ENCODE data around the gene SLC43A2. TPM values are rescaled to one million over a fixed set of nuclear protein-coding genes. Genes with fewer than 3 reads are reported as not detected.

Gene SLC43A2
- total and polyA plus RNA-seq, 2 of the 13 experiments (the other 11 are each of a cell fraction or from before 2014, with no cell fraction given): 7.3 to 20.0 TPM

GRCh38 chr17:1627982-1628855 lies at the start of gene SLC43A2 (continued):
- TF ChIP-seq, protein P1, sequence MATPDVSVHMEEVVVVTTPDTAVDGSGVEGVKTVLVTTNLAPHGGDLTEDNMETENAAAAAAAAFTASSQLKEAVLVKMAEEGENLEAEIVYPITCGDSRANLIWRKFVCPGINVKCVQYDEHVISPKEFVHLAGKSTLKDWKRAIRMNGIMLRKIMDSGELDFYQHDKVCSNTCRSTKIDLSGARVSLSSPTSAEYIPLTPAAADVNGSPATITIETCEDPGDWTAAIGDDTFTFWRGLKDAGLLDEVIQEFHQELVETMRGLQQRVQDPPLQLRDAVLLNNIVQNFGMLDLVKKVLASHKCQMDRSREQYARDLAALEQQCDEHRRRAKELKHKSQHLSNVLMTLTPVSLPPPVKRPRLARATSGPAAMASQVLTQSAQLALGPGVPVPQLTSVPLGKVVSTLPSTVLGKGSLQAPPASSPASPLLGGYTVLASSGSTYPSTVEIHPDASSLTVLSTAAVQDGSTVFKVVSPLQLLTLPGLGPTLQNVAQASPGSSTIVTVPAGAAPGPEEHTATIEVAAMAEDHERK (CRISPR knock-in tag; IDR thresholded peaks at IDR 0.05; ENCODE audit: low read depth): no peak
- TF ChIP-seq EZH2 (conservative IDR thresholded peaks at IDR 0.05; ENCODE audit: low read depth, low read length) (no peak), ZNF33A (CRISPR knock-in tag; IDR thresholded peaks at IDR 0.05; ENCODE audit: borderline replicate concordance) (no peak), RFXAP (CRISPR knock-in tag; IDR thresholded peaks at IDR 0.05; ENCODE audit: borderline replicate concordance) (peak; percentile 80), ZBTB34 (CRISPR knock-in tag; IDR thresholded peaks at IDR 0.05) (no peak), ZNF136 (CRISPR knock-in tag; IDR thresholded peaks at IDR 0.05; ENCODE audit: low read depth) (0 out of 2 replicates have a peak, but pooled peaks have one; percentile 39), ZNF160 (CRISPR knock-in tag; IDR thresholded peaks at IDR 0.05) (no peak), RAD21 (CRISPR knock-in tag; IDR thresholded peaks at IDR 0.05) (peak; percentile 5; the same call in 1 of the 2 replicates), ZNF691 (CRISPR knock-in tag; IDR thresholded peaks at IDR 0.05; ENCODE audit: borderline replicate concordance, low read depth) (peak; percentile 44; the same call in 1 of the 2 replicates), TSC22D2 (CRISPR knock-in tag; IDR thresholded peaks at IDR 0.05; ENCODE audit: borderline replicate concordance) (no peak), ZNF547 (CRISPR knock-in tag; IDR thresholded peaks at IDR 0.05) (peak; percentile 58), HMG20A (CRISPR knock-in tag; IDR thresholded peaks at IDR 0.05; ENCODE audit: borderline replicate concordance) (no peak), HES4 (CRISPR knock-in tag; IDR thresholded peaks at IDR 0.05; ENCODE audit: borderline replicate concordance) (no peak), MED1 (CRISPR knock-in tag; IDR thresholded peaks at IDR 0.05) (no peak), DNMT1 (CRISPR knock-in tag; IDR thresholded peaks at IDR 0.05) (no peak), HMGA1 (CRISPR knock-in tag; conservative IDR thresholded peaks at IDR 0.05) (no peak), MEIS1 (CRISPR knock-in tag; IDR thresholded peaks at IDR 0.05; ENCODE audit: borderline replicate concordance) (0 out of 2 replicates have a peak, but pooled peaks have one; percentile 45), THAP8 (CRISPR knock-in tag; IDR thresholded peaks at IDR 0.05; ENCODE audit: borderline replicate concordance) (no peak), POGZ (CRISPR knock-in tag; IDR thresholded peaks at IDR 0.05) (no peak)
- TF ChIP-seq, protein P2, sequence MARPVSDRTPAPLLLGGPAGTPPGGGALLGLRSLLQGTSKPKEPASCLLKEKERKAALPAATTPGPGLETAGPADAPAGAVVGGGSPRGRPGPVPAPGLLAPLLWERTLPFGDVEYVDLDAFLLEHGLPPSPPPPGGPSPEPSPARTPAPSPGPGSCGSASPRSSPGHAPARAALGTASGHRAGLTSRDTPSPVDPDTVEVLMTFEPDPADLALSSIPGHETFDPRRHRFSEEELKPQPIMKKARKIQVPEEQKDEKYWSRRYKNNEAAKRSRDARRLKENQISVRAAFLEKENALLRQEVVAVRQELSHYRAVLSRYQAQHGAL (CRISPR knock-in tag; IDR thresholded peaks at IDR 0.05; ENCODE audit: not compliant biosample characterization): peak; percentile 37
- TF ChIP-seq, protein P3, sequence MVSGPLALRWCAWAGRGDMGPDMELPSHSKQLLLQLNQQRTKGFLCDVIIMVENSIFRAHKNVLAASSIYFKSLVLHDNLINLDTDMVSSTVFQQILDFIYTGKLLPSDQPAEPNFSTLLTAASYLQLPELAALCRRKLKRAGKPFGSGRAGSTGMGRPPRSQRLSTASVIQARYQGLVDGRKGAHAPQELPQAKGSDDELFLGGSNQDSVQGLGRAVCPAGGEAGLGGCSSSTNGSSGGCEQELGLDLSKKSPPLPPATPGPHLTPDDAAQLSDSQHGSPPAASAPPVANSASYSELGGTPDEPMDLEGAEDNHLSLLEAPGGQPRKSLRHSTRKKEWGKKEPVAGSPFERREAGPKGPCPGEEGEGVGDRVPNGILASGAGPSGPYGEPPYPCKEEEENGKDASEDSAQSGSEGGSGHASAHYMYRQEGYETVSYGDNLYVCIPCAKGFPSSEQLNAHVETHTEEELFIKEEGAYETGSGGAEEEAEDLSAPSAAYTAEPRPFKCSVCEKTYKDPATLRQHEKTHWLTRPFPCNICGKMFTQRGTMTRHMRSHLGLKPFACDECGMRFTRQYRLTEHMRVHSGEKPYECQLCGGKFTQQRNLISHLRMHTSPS (CRISPR knock-in tag; IDR thresholded peaks at IDR 0.05; ENCODE audit: low read depth): peak; percentile 46; the same call in 1 of the 2 replicates

All from HepG2 (cell line).